ENCODE measurements around the gene TANGO6. TPM values are rescaled to one million over a fixed set of nuclear protein-coding genes. Genes with fewer than 3 reads are reported as not detected.

The TANGO6 gene
- total and polyA plus RNA-seq, 3 donors from 2014 or later = 23.1 to 41.3 (median 39.4) TPM

DNA sequence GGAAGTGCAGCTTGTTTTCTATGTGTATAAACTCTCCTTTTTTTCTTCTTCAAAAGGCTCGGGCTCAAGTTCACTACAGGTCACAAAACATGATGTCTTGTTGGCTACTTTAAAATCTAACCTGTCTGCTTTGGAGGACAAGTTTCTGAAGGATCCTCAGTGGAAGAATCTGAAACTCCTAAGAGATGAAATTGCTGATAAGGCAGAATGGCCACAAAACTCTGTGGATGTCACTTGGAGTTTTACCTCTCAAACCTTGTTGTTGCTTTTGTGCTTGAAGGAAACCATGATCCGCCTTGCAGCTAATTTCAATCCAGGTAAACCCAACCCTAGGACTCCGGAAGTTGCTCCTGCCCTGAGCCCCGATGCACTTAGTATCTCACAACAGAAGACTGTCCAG lies 16.5 kb downstream of the TANGO6 start:
- Histone ChIP-seq H3K36me3 (ENCODE audit: low read depth, missing control alignments) (no peaks in the 10 kb centered on the region), H3K27me3 (no peaks in the 10 kb centered on the region), H3K9me3 (no peaks in the 10 kb centered on the region), H3K27ac (no peak overlapping the region), H3K4me3 (no peak overlapping the region), H3K4me1 (no peaks in the 10 kb centered on the region)
- no peak for DNase-seq
- intact Hi-C loops (cut with DNase I; ENCODE audit: low total_unique reads) = loop anchor here (10.0 kb wide), 1 partner anchor 255 kb away; no protein-coding TSS in a partner anchor
- 93 to 99% methylated on average over 4 of the region's 4 CpGs for WGBS, 2 donors
- TF ChIP-seq CTCF (IDR thresholded peaks at IDR 0.05) (no peak), POLR2A (IDR thresholded peaks at IDR 0.05) (no peak)

GRCh38 chr16:68860978-68861892 lies 17.9 kb downstream of the TANGO6 start:
- Histone ChIP-seq H3K27ac (no peak overlapping the region), H3K4me3 (no peak overlapping the region)
- TF ChIP-seq CTCF (IDR thresholded peaks at IDR 0.05) (no peak), POLR2A (IDR thresholded peaks at IDR 0.05) (no peak)

DNA sequence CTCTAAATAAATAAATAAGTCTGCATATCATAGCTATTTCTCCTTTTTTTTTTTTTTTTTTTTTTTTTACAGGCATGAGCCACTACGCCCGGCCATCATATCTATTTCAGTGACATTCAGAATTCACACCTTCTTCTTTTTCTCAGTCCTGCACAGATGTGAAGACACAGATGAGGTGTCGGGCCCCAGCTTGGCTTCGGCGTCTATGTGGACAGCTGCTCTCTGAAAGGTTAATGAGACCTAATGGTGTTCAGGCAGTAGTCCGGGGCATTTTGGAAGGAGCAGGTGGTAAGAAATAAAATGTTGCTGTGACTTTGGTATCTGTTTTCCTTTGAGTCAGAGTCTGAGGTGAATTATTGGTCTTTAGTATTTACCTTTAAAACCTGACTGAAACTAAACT lies 23.6 kb downstream of the TANGO6 start:
- Histone ChIP-seq H3K4me3 (no peak overlapping the region), H3K4me1 (no peaks in the 10 kb centered on the region), H3K27ac (no peak overlapping the region), H3K9me3 (no peaks in the 10 kb centered on the region), H3K36me3 (ENCODE audit: low read depth, missing control alignments) (no peaks in the 10 kb centered on the region), H3K27me3 (no peaks in the 10 kb centered on the region)
- intact Hi-C loops (cut with DNase I; ENCODE audit: low total_unique reads) = no loop called here
- 92 to 93% methylated on average over 6 of the region's 6 CpGs for WGBS, 2 donors
- DNase-seq = no peak
- TF ChIP-seq POLR2A (IDR thresholded peaks at IDR 0.05) (no peak), CTCF (IDR thresholded peaks at IDR 0.05) (no peak)

More at GRCh38 chr16:68860978-68861892, 17.9 kb downstream of the TANGO6 start:
- intact Hi-C loops (cut with DNase I; ENCODE audit: low total_unique reads) = no loop called here
- H3K36me3 ChIP-seq (ENCODE audit: low read depth, missing control alignments) = no peaks in the 10 kb centered on the region
- H3K9me3 ChIP-seq = no peaks in the 10 kb centered on the region
- WGBS, 2 donors = 87 to 96% methylated on average over 14 to 15 of the region's 15 CpGs
- H3K4me1 ChIP-seq = no peaks in the 10 kb centered on the region
- no peak for DNase-seq
- H3K27me3 ChIP-seq = no peaks in the 10 kb centered on the region

DNA sequence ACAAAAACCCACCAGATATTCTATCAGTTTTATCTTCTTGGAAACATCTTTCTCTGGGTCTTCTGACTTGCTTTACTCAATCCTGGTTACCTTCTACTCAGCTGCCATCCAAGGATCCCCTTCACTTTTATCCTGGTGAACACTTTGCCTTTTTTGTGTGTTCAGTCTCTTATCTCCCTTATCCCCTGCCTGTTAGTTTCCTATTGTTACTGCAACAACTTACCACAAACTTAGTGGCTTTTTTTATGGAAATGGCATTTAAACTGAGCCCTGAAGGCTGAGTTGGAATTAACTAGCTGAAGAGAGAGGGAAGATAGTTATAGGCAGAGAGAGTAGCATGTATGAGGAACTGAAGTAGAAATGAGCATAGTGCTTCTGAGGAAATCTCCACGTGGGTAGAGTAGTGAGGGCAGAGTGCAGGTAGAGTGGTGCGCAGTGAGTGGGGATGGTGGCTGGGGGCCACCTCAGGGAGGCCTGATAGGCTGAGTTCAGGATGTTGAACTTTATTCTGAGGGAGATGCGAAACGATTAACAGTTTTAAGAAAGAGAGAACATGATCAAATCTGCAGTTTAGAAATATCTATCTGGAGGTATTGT lies 26.3 kb downstream of the TANGO6 start:
- no peak overlapping the region for H3K4me3 ChIP-seq
- H3K4me1 ChIP-seq = no peaks in the 10 kb centered on the region
- WGBS, 2 donors = 82 to 85% methylated on average over 4 of the region's 4 CpGs
- TF ChIP-seq POLR2A (IDR thresholded peaks at IDR 0.05) (no peak), CTCF (IDR thresholded peaks at IDR 0.05) (no peak)
- no peaks in the 10 kb centered on the region for H3K36me3 ChIP-seq (ENCODE audit: low read depth, missing control alignments)
- no peak overlapping the region for H3K27ac ChIP-seq
- DNase-seq = no peak
- H3K9me3 ChIP-seq = no peaks in the 10 kb centered on the region
- no peaks in the 10 kb centered on the region for H3K27me3 ChIP-seq
- intact Hi-C loops (cut with DNase I; ENCODE audit: low total_unique reads) = no loop called here
